NAMALWA (cell line): ENCODE measurements around the gene FBP1.
"Not testable (repeated sequence)": the region's sequence is repeated elsewhere in the genome, so short reads cannot be mapped to it uniquely, and the experiment has no call there.

ENCODE experiments used
- DNase-seq: peaks from one replicate; pipeline ENCODE4 v3.0.0-alpha.2; 2015; ENCODE audit warnings: low spot score

Gene FBP1

DNA sequence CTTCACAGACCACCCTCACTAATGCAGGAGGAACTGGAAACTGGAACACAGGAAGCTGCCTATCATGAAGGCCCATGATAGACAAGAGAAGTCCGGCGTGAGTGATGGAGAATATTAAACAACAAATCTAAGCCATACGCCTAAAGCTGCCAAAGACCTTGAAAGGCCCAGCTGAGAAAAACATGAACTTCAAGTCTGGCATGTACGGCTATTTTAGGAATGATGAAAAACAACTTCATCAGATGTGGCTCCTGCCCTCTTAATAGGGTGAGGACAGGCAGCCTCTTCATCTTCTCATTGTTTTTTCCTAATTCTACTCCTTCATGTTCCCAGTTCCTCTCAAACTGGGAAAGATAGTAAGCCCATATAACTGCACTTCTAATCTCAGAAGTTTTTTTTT lies 20.3 kb downstream of the FBP1 start:
- DNase-seq: no peak

- DNase-seq: no peak
These were observed 26.3 kb downstream of the FBP1 start for GRCh38 chr9:94613003-94613402.

DNA sequence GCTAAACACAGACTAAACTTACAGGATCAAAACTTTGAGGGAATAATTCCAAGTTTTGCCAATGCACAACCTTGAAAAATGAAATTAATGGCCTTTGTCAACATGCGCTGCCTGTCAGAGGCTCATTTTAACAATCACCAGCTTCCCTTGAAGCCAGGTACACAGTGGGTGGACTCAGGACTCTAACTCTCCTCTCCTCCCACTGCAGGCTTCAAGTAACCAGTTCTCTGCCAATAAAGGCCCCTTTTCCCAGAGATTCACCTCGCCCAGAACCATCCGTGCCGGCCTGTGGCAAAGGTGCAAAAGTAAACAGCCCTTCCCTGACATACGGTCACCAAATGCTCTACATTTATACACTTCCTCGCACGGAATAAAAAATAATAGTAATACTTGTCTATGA lies 27.2 kb downstream of the FBP1 start:
- DNase-seq: no peak

GRCh38 chr9:94611638-94612068 lies 27.7 kb downstream of the FBP1 start:
- DNase-seq: peak; percentile 12

DNA sequence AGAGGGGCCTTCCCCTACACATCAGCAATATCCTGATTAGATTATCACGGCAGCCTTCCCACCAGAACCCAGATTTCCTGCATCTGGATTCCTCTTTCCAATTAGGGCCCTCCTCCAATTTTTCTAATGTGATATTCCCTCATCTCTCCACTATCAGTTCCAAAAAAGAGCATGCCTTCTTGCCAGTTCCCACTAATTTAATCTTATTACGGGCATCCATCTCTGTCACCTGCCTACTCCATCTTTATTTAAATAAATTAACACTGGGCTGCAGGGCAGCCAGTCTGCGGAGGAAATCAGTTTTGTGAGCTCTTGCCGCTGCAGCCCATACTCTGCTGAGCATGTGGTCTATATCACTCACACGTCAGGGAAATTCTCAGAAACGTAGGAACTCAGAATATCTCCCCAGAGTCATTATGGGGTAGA lies 29.1 kb downstream of the FBP1 start:
- DNase-seq: no peak

- no peak for DNase-seq
These were observed 32.0 kb downstream of the FBP1 start for GRCh38 chr9:94607423-94607691.

GRCh38 chr9:94606646-94607422 lies 32.5 kb downstream of the FBP1 start:
- DNase-seq: no peak

- DNase-seq: peak; percentile 73
These were observed 35.8 kb downstream of the FBP1 start for GRCh38 chr9:94603259-94604160.

DNA sequence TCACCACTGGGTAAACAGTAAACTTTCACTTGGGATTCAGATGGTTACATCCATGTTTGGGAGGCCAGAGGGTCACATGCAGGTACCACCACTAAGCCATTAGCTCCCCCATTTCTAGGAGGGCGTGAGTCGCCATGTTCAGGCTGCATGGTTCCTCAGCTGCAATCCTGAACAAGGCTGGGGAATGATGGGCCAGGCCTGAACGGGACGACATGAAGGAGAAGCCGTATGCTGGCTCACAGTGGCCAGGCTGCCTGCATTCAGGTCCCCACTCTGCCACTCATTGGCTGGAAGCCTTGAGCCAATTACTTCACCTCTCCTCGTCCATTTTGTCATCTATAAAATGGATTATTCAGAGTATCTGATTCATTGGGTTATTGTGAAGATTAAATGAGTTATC lies 36.7 kb downstream of the FBP1 start:
- DNase-seq: no peak

- no peak for DNase-seq
These were observed 38.6 kb downstream of the FBP1 start for GRCh38 chr9:94600715-94601114.

DNA sequence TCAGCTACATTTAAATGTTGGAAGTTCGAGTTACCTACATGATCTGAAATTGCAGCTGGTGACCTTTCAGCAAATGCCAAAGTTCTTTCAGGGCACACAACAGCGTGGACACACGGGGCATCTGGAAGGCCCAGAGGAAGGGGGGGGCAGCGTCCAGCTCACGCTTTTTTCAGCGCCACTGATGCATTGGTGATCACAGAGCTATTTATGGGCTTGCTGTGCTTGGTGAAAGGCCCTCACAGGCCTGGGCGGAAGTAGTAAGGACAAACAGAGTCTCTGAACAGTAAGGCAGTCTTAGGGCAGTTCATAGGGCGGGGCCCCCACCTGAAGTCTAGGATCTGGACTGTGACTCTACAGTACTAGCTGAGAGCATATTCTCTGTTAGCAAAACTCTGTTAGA lies 39.1 kb downstream of the FBP1 start:
- no peak for DNase-seq

- no peak for DNase-seq
These were observed 40.2 kb downstream of the FBP1 start for GRCh38 chr9:94599102-94599501.

DNA sequence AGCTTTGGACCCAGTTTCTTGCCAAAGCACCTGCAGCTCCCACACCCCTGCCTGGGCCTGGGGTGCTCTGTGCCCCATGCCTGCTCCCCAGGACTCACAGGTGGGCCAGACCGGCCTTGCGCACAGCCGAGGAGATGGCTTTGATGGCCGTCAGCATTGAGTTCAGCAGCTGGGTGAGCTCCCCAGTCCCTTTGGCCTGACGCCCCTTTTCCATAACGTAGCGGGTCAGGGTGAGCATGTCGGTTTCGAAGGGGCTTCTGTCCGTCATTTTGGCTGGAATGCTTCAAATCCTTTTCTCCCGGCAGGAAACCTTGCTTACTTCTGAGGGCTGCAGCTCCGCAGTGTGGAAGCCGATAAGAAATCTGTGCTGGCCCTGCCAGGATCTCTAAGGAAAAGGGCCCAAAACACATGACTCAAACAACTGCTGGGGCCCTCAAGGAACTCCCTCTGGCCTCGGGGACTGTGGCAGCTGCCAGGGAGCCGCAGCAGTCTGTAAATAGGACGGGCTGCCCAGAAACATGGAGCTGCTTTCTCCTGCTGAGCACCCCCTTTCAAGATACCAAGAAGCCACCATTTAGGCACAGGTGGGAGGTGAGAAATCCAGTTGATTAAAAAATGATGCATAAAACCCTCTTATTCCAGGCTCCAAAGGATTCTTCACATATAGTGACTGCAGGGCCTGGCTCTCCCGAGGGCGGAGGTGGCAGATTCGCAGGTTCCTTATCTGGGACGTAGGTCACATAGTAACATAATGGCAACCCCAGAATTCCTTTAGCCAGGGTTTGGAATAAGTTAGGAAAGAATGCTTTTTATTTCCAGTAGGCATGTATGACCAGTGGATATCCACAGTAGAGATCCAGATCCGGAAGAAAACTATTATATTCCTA lies 45.6 kb downstream of the FBP1 start, which contains the start of gene FBP2:
FBP2 (minus strand) TSS at position 366 of the 887 bp plus-strand sequence; CDS start at position 268, 98 bp downstream.
- DNase-seq: no peak

- not testable (repeated sequence) for DNase-seq
These were observed 46.6 kb downstream of the FBP1 start for GRCh38 chr9:94592683-94593082.

DNA sequence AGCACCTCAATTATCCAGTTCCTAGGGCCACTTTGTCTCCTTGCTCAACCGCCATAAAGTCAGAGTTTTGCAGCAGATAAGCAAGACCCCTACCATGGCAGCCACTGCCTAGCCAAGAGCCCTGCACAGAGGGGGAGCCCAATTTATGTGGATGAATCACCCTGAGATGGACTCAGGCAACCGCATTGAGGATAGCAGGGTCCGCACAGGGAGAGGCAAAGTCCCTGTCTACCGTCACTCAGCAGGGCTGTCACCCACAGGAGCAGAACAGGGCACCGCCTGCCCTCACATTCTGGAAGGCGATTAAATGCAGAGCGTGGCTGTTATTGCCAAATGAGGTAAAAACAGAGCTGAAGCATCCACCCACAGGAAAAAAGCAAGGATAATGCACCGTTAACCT lies 47.4 kb downstream of the FBP1 start:
- DNase-seq: no peak

DNA sequence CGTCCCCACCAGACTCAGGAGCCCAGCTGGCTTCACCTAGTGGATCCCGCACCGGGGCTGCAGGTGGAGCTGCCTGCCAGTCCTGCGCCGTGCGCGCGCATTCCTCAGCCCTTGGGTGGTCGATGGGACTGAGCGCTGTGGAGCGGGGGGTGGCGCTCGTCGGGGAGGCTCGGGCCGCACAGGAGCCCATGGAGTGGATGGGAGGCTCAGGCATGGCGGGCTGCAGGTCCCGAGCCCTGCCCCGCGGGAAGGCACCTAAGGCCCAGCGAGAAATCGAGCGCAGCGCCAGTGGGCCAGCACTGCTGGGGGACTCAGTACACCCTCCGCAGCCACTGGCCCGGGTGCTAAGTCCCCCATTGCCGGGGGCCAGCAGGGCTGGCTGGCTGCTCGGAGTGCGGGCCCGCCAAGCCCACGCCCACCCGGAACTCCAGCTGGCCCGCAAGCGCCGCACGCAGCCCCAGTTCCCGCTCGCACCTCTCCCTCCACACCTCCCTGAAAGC lies 48.2 kb downstream of the FBP1 start:
- DNase-seq: not testable (repeated sequence)

DNA sequence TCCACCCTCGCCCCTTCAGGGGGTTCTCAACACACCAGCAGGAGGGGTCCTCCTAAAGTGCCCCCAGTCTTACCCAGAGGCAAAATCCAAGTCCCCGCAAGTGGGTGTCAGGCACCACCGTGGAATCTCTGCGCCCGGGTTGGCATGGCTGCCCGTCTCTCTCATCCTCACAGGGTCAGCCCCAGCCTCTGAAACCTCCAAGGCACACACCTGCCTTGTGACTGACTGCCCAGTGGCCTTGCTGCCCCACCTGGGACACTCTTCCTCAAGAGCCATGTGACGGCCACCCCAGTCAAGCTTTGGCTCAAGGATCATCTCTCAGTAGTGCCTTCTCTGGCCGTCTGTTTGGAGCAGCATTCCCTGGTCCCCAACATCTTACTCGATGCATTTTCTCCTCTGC lies 50.6 kb downstream of the FBP1 start:
- no peak for DNase-seq

DNA sequence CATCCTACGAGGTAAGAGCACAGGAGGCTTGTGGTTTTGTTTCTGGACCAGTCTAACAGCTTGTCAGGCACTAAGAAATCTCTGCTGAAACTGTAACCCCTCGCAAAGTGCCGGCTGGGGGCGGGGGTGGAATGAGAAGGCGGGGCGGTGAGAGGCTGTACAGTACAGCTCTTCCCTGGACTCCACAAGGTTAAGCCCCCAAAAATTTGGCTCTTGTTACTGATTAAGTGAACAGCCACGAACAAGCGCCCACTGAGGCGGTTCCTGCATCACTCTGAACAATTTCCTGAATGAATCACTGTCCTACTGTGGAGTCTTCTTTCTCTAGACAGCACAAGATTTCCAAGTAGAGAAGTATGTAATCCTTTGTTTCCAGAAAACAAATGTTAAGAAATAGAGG lies 52.5 kb downstream of the FBP1 start:
- DNase-seq: no peak

GRCh38 chr9:94586316-94586715 lies 53.0 kb downstream of the FBP1 start:
- DNase-seq: peak; percentile 8

GRCh38 chr9:94584555-94584954 lies 54.8 kb downstream of the FBP1 start:
- no peak for DNase-seq

DNA sequence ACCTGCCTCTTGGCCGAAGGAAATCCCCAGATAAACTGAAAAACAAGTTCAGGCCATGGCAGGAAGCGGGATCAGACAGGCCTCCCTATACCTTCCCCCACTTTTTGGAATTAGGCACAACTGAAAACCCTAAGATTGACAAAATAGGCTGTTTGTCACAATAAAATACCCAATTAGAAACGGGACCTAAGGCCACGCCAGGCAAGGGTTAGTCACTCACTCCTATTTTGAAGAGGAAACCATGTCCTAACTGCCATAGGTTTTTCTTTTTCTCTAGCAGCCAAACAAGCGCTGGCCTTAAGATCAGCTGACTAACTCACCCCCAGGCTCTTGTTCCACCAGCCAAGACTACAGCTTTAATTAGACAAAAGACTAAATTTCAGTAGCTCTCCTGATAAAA lies 57.6 kb downstream of the FBP1 start:
- DNase-seq: no peak

DNA sequence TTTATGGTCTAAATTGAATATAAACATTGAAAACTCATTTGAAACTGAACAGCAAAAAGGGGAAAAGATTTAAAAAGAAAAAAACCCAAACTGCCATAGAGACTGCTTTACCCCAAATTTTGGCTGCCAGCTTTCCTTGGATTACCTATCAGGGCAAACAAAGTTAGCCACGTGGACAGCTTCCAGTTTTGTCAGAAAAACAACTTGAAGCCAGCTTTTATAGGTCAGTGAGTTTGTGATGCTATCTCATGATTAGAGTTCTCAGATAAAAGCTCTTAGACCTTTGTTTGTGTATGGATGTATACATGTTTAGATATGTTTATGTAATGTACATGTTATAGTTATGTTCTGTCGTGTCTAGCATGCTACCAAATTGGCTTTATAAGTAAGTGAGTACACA lies 61.7 kb downstream of the FBP1 start:
- no peak for DNase-seq
